H9 (cell line): ENCODE results near the gene SPTSSA. TPM values are rescaled to one million over a fixed set of nuclear protein-coding genes. Genes with fewer than 3 reads are reported as not detected.
"Not testable (repeated sequence)": the region's sequence is repeated elsewhere in the genome, so short reads cannot be mapped to it uniquely, and the experiment has no call there.

ENCODE experiments used
- DNase-seq: peaks from one replicate; pipeline ENCODE4 v3.0.0-alpha.2; 2017
- H2AFZ ChIP-seq: one replicate; pipeline ENCODE4 v1.6.1; 2013; ENCODE audit warnings: mild to moderate bottlenecking, low read length, control low read depth, moderate library complexity
- H2AK5ac ChIP-seq: 2 replicates; pipeline ENCODE4 v1.6.1; 2013; ENCODE audit warnings: low read length, control low read depth, mixed read lengths; ENCODE audit not compliant: insufficient read length
- H2BK120ac ChIP-seq: one replicate; pipeline ENCODE4 v1.6.1; 2013; ENCODE audit warnings: low read depth, mild to moderate bottlenecking, low read length, control low read depth, inconsistent platforms; ENCODE audit not compliant: poor library complexity, severe bottlenecking
- H2BK12ac ChIP-seq: 2 replicates; pipeline ENCODE4 v1.6.1; 2013; ENCODE audit warnings: low read length, control low read depth, mixed read lengths, low read depth; ENCODE audit not compliant: insufficient read length
- H2BK15ac ChIP-seq: 2 replicates; pipeline ENCODE4 v1.6.1; 2013; ENCODE audit warnings: low read depth, low read length, control low read depth
- H2BK20ac ChIP-seq: one replicate; pipeline ENCODE4 v1.6.1; 2013; ENCODE audit warnings: low read depth, mild to moderate bottlenecking, low read length, control low read depth, inconsistent platforms; ENCODE audit not compliant: poor library complexity, severe bottlenecking
- H2BK5ac ChIP-seq: 2 replicates; pipeline ENCODE4 v1.6.1; 2013; ENCODE audit warnings: low read length, control low read depth, mixed read lengths; ENCODE audit not compliant: insufficient read length
- H3K14ac ChIP-seq: 2 replicates; pipeline ENCODE4 v1.6.1; 2013; ENCODE audit warnings: low read length, control low read depth; ENCODE audit not compliant: insufficient read depth
- H3K18ac ChIP-seq: 2 replicates; pipeline ENCODE4 v1.6.1; 2013; ENCODE audit warnings: low read depth, mild to moderate bottlenecking, mixed read lengths, low read length, control low read depth; ENCODE audit not compliant: insufficient read length
- H3K23ac ChIP-seq: 2 replicates; pipeline ENCODE4 v1.6.1; 2013; ENCODE audit warnings: low read length, control low read depth, mixed read lengths, low read depth; ENCODE audit not compliant: insufficient read length
- H3K23me2 ChIP-seq: 2 replicates; pipeline ENCODE4 v1.6.1; 2013; ENCODE audit warnings: low read depth, mild to moderate bottlenecking, mixed read lengths, low read length, control low read depth; ENCODE audit not compliant: insufficient read length, poor library complexity, severe bottlenecking
- H3K27ac ChIP-seq: 2 replicates; pipeline ENCODE4 v1.5.1; 2013; ENCODE audit warnings: low read length, control low read depth, mixed read lengths, low read depth; ENCODE audit not compliant: insufficient read length
- H3K27me3 ChIP-seq: 2 replicates; pipeline ENCODE4 v1.6.1; 2013; ENCODE audit warnings: low read length, control low read depth, inconsistent platforms; ENCODE audit not compliant: insufficient read depth
- H3K4ac ChIP-seq: 2 replicates; pipeline ENCODE4 v1.6.1; 2013; ENCODE audit warnings: low read depth, mild to moderate bottlenecking, control low read depth, inconsistent platforms, low read length, moderate library complexity
- H3K4me1 ChIP-seq: 2 replicates; pipeline ENCODE4 v1.6.1; 2013; ENCODE audit warnings: low read length, control low read depth, inconsistent platforms; ENCODE audit not compliant: insufficient read depth
- H3K4me2 ChIP-seq: 2 replicates; pipeline ENCODE4 v1.6.1; 2013; ENCODE audit warnings: low read length, control low read depth, mixed read lengths; ENCODE audit not compliant: insufficient read length, insufficient read depth
- H3K56ac ChIP-seq: 2 replicates; pipeline ENCODE4 v1.6.1; 2013; ENCODE audit warnings: low read depth, mild to moderate bottlenecking, mixed read lengths, low read length, control low read depth; ENCODE audit not compliant: insufficient read length
- H3K79me1 ChIP-seq: 2 replicates; pipeline ENCODE4 v1.6.1; 2013; ENCODE audit warnings: low read depth, mild to moderate bottlenecking, moderate library complexity, low read length, control low read depth, inconsistent platforms; ENCODE audit not compliant: insufficient read depth, poor library complexity, severe bottlenecking
- H3K79me2 ChIP-seq: 2 replicates; pipeline ENCODE4 v1.6.1; 2013; ENCODE audit warnings: low read length, control low read depth, inconsistent platforms; ENCODE audit not compliant: insufficient read depth
- H3K9ac ChIP-seq: 2 replicates; pipeline ENCODE4 v1.6.1; 2013; ENCODE audit warnings: low read length, control low read depth, mixed read lengths; ENCODE audit not compliant: insufficient read length; ENCODE audit errors: extremely low read depth
- H3K9me3 ChIP-seq: one replicate; pipeline ENCODE4 v1.6.1; 2013; ENCODE audit warnings: low read depth, low read length, inconsistent platforms; ENCODE audit not compliant: control insufficient read depth
- H3T11ph ChIP-seq: one replicate; pipeline ENCODE4 v1.6.1; 2013; ENCODE audit warnings: mild to moderate bottlenecking, low read length, control low read depth, inconsistent platforms
- H4K20me1 ChIP-seq: one replicate; pipeline ENCODE4 v1.6.1; 2013; ENCODE audit not compliant: control insufficient read depth, insufficient read length, insufficient read depth
- H4K5ac ChIP-seq: 2 replicates; pipeline ENCODE4 v1.6.1; 2013; ENCODE audit warnings: low read depth, mild to moderate bottlenecking, mixed read lengths, low read length, control low read depth; ENCODE audit not compliant: insufficient read length
- H4K8ac ChIP-seq: replicated peaks from 2 replicates; pipeline ENCODE4 v1.6.1; 2013; ENCODE audit warnings: low read length, control low read depth, mixed read lengths, low read depth; ENCODE audit not compliant: insufficient read length
- H4K91ac ChIP-seq: 2 replicates; pipeline ENCODE4 v1.6.1; 2013; ENCODE audit warnings: low read depth, mild to moderate bottlenecking, moderate library complexity, mixed read lengths, low read length, control low read depth; ENCODE audit not compliant: insufficient read length
- H3K27ac Mint-ChIP-seq, 3 experiments: 2 replicates in 2 of 3; 3 replicates in 1 of 3; pipeline ENCODE4 v1.8.0; 2020 to 2021; ENCODE audit warnings: mixed read lengths in 3 of 3, mild to moderate bottlenecking in 1 of 3, moderate library complexity in 1 of 3
- H3K27me3 Mint-ChIP-seq: 2 replicates; pipeline ENCODE4 v1.8.0; 2021; ENCODE audit warnings: low read depth, mild to moderate bottlenecking, moderate library complexity, mixed read lengths
- H3K36me3 Mint-ChIP-seq, 3 experiments: 2 replicates in 2 of 3; 3 replicates in 1 of 3; pipeline ENCODE4 v1.8.0; 2020 to 2021; ENCODE audit warnings: low read depth in 3 of 3, mixed read lengths in 3 of 3; ENCODE audit not compliant: insufficient read depth in 1 of 3
- H3K4me1 Mint-ChIP-seq, 2 experiments: 2 replicates each; pipeline ENCODE4 v1.8.0; 2020; ENCODE audit warnings: mixed read lengths in 2 of 2
- H3K4me3 Mint-ChIP-seq, 2 experiments: 2 replicates in 1 of 2; 3 replicates in 1 of 2; pipeline ENCODE4 v1.8.0; 2020 to 2021; ENCODE audit warnings: mild to moderate bottlenecking in 2 of 2, mixed read lengths in 2 of 2, moderate library complexity in 1 of 2
- H3K9me3 Mint-ChIP-seq, 2 experiments: 2 replicates in 1 of 2; 3 replicates in 1 of 2; pipeline ENCODE4 v1.8.0; 2020; ENCODE audit warnings: mild to moderate bottlenecking in 2 of 2, mixed read lengths in 2 of 2, moderate library complexity in 1 of 2
- WGBS: extraction: QIAGEN DNeasy Blood & Tissue Kit; methylation state at CpG from one replicate; pipeline ENCODE4 v1.1.7; 2013; ENCODE audit warnings: missing lambda C conversion rate, low lambda C conversion rate, mixed read lengths; ENCODE audit not compliant: insufficient read length; ENCODE audit errors: extremely low coverage; 5-methylcytosine and 5-hydroxymethylcytosine counted together
- total RNA-seq: library from RNA; stranded (reverse); gene quantifications from 2 replicates; pipeline ENCODE4 v1.2.1, GENCODE V29; 2021
- TF ChIP-seq, protein P1 (sequence below): fragments of 200-600 bp; sonication (generic); conservative IDR thresholded peaks from 3 replicates; pipeline ENCODE4 v1.8.0; 2021; ENCODE audit warnings: antibody characterized with exemption, mild to moderate bottlenecking

The SPTSSA gene
- total RNA-seq, 1 experiment from 2014 or later = 23.3 TPM

DNA sequence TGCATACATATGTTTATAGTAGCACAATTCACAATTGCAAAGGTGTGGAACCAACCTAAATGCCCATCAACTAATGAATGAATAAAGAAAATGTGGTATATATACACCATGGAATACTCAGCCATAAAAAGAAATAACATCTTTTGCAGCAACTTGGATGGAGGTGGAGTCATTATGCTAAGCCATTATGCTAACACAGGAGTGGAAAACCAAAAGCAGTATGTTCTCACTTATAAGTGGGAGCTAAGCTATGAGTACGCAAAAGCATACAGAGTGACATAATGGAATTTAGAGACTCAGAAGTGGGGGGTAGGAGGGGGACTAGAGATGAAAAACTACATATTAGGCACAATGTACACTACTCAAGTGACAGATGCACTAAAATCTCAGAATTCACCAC is 16.2 kb upstream of the SPTSSA start:
- no peak overlapping the region for H3K23ac ChIP-seq
- H3K4me3 Mint-ChIP-seq = no peak overlapping the region
- no peaks in the 10 kb centered on the region for H3K9me3 ChIP-seq
- H3K4me2 ChIP-seq = no peak overlapping the region
- DNase-seq = no peak
- H3K4ac ChIP-seq = no peak overlapping the region
- no peak overlapping the region for H2BK5ac ChIP-seq
- H3K23me2 ChIP-seq = no peaks in the 10 kb centered on the region
- H2BK120ac ChIP-seq = no peak overlapping the region
- no peaks in the 10 kb centered on the region for H3K79me1 ChIP-seq
- TF ChIP-seq, protein P1, sequence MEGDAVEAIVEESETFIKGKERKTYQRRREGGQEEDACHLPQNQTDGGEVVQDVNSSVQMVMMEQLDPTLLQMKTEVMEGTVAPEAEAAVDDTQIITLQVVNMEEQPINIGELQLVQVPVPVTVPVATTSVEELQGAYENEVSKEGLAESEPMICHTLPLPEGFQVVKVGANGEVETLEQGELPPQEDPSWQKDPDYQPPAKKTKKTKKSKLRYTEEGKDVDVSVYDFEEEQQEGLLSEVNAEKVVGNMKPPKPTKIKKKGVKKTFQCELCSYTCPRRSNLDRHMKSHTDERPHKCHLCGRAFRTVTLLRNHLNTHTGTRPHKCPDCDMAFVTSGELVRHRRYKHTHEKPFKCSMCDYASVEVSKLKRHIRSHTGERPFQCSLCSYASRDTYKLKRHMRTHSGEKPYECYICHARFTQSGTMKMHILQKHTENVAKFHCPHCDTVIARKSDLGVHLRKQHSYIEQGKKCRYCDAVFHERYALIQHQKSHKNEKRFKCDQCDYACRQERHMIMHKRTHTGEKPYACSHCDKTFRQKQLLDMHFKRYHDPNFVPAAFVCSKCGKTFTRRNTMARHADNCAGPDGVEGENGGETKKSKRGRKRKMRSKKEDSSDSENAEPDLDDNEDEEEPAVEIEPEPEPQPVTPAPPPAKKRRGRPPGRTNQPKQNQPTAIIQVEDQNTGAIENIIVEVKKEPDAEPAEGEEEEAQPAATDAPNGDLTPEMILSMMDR = no peak
- peaks cover 1% of the 10 kb centered on the region; the same call in 1 of the 2 replicates for H3K27me3 Mint-ChIP-seq
- no peak overlapping the region for H3K9ac ChIP-seq
- H4K20me1 ChIP-seq = no peaks in the 10 kb centered on the region
- no peak overlapping the region for H3K18ac ChIP-seq
- H3K36me3 Mint-ChIP-seq = peaks cover 0 to 5% (median 0%) of the 10 kb centered on the region in 3 experiments; a peak in 1 of 7 replicates
- no peaks in the 10 kb centered on the region for H3K79me2 ChIP-seq
- no peak overlapping the region for H2BK12ac ChIP-seq
- H3K14ac ChIP-seq = no peak overlapping the region
- no peak overlapping the region for H3K27ac ChIP-seq
- WGBS = no CpG with 5 or more reads among the region's 1 CpG
- H3K27ac Mint-ChIP-seq = no peak overlapping the region
- H3T11ph ChIP-seq = no peak overlapping the region
- H3K56ac ChIP-seq = no peak overlapping the region
- peaks cover 0 to 2% of the 10 kb centered on the region in 2 experiments; a peak in 2 of 5 replicates for H3K9me3 Mint-ChIP-seq
- peaks cover 6% of the 10 kb centered on the region in 2 experiments for H3K4me1 Mint-ChIP-seq
- no peak overlapping the region for H4K91ac ChIP-seq
- H3K4me1 ChIP-seq = no peaks in the 10 kb centered on the region
- H2BK15ac ChIP-seq = no peak overlapping the region
- no peak overlapping the region for H4K5ac ChIP-seq
- no peak overlapping the region for H4K8ac ChIP-seq
- H2BK20ac ChIP-seq = no peak overlapping the region
- no peak overlapping the region for H2AK5ac ChIP-seq
- H2AFZ ChIP-seq = no peak overlapping the region
- H3K27me3 ChIP-seq = no peaks in the 10 kb centered on the region

GRCh38 chr14:34476036-34476435 is 14.0 kb upstream of the SPTSSA start:
- H3K4me2 ChIP-seq, H2BK12ac ChIP-seq, H4K20me1 ChIP-seq, H3K4me1 ChIP-seq, H3K79me1 ChIP-seq, H3K9me3 ChIP-seq, H3K27me3 ChIP-seq, H2AFZ ChIP-seq, H3K36me3 Mint-ChIP-seq, H2BK5ac ChIP-seq, H3T11ph ChIP-seq, H2BK15ac ChIP-seq, H2BK120ac ChIP-seq, H4K91ac ChIP-seq, H3K27ac Mint-ChIP-seq, H3K23me2 ChIP-seq, H2BK20ac ChIP-seq, H3K56ac ChIP-seq, H4K8ac ChIP-seq, H3K4me3 Mint-ChIP-seq, H3K9ac ChIP-seq, H3K4ac ChIP-seq, H3K79me2 ChIP-seq, H3K27ac ChIP-seq, H3K27me3 Mint-ChIP-seq, H2AK5ac ChIP-seq, H3K9me3 Mint-ChIP-seq, H4K5ac ChIP-seq, H3K14ac ChIP-seq, H3K23ac ChIP-seq, DNase-seq, H3K18ac ChIP-seq: not testable (repeated sequence)
- peaks cover 8 to 11% of the 10 kb centered on the region in 2 experiments for H3K4me1 Mint-ChIP-seq
- WGBS = no CpG with 5 or more reads among the region's 31 CpGs
